HG03095 (cell line): Measurements from ENCODE around the gene AAGAB.

Experiments
- ATAC-seq: cut with Tn5 transposase; IDR thresholded peaks from one replicate; pipeline ENCODE4 v1.9.1; 2021; ENCODE audit warnings: moderate library complexity; ENCODE audit not compliant: unreplicated experiment

Gene AAGAB

GRCh38 chr15:67212684-67213367 is 41.6 kb downstream of the AAGAB start:
- no peak for ATAC-seq

DNA sequence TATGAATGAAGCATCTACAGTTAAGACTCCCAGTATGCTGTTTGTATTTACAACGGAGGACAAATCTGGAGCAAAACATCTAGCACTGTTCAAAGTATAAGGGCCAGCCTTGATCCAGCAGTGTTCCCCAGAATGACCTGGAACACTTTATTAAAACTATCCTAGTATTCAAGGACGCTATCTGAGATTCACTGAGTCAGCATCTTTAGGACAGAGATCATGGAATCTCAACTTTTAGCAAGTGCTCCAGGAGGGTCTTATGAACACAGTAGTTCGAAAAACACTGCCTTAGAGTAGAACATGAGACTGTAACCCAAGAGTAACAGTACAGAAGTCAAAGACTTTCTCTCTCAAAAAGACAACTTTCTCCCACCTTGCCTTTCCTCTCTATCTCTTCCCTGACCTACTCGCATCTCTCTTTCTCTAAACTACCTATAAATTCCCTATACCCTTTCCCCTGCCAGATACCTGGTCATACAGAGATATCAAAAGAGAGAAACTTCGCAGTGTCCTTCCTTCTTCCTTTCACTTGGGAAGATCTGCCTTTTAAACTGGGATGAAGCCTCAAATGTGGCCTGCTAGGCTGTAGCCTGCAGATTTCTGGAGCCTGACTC is 43.8 kb downstream of the AAGAB start:
- ATAC-seq = no peak

GRCh38 chr15:67208396-67208795 is 46.1 kb downstream of the AAGAB start:
- ATAC-seq = no peak

DNA sequence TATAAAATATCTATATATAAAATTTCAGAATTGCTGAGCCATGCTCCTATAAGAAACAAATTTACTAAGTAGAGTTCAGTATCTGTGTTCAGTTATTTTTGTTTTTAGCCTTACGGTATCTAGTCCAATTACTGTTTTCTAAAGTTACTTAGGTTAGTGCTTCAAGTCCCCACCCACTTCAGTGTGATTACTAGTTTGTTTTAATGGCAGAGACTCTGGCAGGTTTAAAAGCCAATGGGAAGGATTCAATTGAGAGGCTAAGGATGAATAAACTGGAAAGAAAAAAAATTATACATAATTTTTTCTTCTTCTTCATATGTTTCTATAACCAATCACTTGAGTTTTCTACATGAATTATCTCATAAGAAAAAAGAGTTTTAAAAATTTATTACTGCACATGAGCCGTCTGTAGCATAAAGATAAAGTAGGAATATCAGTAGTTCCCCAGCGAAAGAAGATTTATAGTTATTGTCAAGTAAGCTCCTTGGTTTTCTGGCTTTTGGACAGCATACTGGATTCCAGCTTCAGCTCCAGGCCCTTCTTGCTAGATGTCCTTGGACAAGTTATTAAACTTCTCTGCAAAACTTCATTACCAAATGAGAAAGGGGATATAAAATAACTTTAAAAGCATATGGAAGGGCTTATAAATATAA is 46.8 kb downstream of the AAGAB start:
- ATAC-seq = no peak

- ATAC-seq = no peak
These were observed 51.5 kb downstream of the AAGAB start for GRCh38 chr15:67202991-67203390.

DNA sequence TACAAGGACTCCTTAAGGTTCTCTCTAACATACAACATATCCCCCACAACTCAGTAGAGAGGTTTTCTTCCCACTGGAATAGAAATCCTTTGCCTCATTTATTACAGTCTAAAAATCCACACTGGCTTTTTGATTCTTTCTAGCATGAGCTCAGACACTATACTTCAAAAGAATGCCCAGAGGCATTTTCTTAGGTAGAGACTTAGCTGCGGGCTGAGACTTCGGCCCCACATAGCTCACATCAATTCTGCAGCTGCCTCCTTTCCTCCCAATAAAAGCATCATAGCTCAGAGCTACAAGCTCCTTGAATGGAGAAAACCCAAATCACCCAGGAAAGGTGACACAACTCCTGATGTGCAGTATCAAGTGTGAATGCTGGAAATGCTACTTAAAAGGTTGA is 52.4 kb downstream of the AAGAB start:
- no peak for ATAC-seq

DNA sequence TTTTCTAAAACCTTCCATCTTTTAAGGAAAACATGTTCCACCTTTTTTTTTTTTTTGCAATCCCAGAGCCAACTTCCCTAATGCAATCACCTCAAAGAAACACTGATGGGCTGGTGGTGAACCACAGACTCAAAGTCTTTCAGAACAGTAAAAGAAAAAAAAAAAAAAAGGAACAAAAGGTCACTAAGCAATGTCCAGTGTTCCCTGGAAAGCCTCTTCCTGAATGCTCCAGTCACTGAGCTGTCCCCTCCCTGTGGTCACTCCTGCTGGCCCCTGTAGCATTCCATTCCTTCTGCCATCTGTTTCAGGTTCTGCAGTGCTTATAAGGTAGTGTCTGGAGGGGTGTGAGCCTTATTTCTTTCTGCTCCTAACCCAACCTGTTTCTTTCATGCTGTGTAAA is 53.3 kb downstream of the AAGAB start:
- ATAC-seq = no peak

GRCh38 chr15:67199881-67200763 is 54.3 kb downstream of the AAGAB start:
- ATAC-seq = no peak

DNA sequence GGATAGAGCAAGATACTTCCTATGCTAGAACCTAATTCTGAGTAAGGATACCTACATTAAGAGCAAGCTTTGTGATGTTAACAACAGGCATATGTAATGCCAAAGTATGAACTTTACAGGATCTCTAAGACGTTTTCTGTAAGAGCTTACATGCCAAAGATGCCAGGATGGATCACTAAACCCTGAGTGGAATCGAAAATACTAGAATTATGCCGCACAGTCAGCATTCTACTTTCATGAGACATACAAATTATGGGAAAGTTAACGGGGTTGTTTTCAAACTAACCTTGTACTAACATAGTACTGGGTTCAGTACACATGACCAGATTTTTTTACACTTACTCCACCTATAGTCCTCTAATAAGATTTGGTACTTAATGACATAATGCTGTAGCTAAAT is 55.1 kb downstream of the AAGAB start:
- ATAC-seq = no peak

DNA sequence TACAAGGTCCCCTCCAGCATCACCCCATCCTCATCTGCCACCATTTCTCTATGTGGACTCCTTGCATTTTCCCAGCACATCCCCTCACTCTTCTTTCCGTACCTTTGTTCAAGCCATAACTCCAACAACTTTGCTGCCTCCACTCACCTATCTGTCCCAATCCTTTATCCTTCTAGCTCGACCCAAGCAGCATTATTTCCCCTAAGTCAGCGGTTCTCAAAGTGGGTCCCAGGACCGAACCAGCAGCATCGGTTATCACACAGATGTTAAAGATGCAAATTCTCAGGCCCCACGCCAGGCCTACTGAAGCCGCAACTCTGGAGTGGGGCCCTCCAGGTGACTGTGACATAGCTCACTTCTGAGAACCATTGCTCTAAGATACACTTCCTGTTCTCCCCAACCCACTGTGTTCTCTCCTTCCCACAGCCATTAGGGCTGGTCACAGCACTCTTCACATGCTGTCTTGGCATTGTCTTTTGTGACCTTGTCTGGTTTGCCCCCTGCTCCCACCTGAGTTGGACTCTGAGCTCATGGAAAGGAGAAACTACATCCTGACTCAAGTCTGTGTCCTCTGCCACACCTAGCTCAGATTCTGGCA is 56.2 kb downstream of the AAGAB start:
- ATAC-seq = no peak

DNA sequence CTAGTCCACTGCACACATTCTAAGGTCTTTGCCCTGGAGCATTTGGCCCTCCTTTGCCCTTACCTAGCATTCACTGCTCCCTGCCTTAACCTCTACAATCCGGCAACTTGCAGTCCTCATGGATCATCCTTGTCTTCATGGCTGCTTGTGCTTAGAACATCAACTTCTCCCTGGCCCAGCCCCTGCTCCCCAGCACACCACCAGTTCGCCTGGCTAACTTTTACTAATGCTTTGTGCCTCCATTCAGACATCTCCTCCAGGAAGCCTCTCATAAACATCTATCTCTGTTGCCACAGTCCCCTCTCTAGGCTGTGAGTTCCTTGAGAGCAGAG is 57.1 kb downstream of the AAGAB start:
- no peak for ATAC-seq

GRCh38 chr15:67196672-67197363 is 57.6 kb downstream of the AAGAB start:
- ATAC-seq = no peak

GRCh38 chr15:67196222-67196621 is 58.2 kb downstream of the AAGAB start:
- no peak for ATAC-seq

- no peak for ATAC-seq
These were observed 59.2 kb downstream of the AAGAB start for GRCh38 chr15:67195305-67195704.

- ATAC-seq = no peak
These were observed 60.0 kb downstream of the AAGAB start for GRCh38 chr15:67194171-67195114.

- no peak for ATAC-seq
These were observed 61.1 kb downstream of the AAGAB start for GRCh38 chr15:67193223-67193990.

- no peak for ATAC-seq
These were observed 62.2 kb downstream of the AAGAB start for GRCh38 chr15:67192185-67192820.

DNA sequence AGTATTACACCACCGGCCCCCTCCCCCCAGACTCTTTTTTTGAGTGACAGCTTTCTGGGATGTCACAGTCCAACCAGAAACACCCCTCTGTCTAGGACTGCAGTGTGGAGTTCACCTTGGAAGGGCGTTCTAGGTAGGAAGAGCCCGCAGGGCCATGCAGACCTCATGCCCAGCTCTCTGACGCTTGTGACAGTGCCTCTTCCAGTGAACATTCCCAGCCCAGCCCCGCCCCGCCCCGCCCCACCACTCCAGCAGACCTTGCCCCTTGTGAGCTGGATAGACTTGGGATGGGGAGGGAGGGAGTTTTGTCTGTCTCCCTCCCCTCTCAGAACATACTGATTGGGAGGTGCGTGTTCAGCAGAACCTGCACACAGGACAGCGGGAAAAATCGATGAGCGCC is 63.6 kb downstream of the AAGAB start:
- no peak for ATAC-seq
